ENCODE measurements around the gene EPB41L5. TPM values are rescaled to one million over a fixed set of nuclear protein-coding genes. Genes with fewer than 3 reads are reported as not detected.

The EPB41L5 gene
- total RNA-seq, 1 donor from 2014 or later = 93.7 TPM

- Histone ChIP-seq H3K4me1 (no peaks in the 10 kb centered on the region), H3K27ac (no peak overlapping the region), H3K9me3 (no peaks in the 10 kb centered on the region), H3K4me3 (no peak overlapping the region), H3K27me3 (ENCODE audit: low read depth) (no peaks in the 10 kb centered on the region), H3K36me3 (no peaks in the 10 kb centered on the region)
- no peak for TF ChIP-seq CTCF (IDR thresholded peaks at IDR 0.05)
- ATAC-seq (no peak), DNase-seq (no peak)
- intact Hi-C loops (cut with DNase I) = no loop called here
Observed at GRCh38 chr2:120094795-120095194, 81.9 kb downstream of the EPB41L5 start.

GRCh38 chr2:120100627-120101026 is 87.8 kb downstream of the EPB41L5 start:
- no peak for ATAC-seq
- H3K4me3 ChIP-seq = no peak overlapping the region
- peaks cover 29% of the 10 kb centered on the region for H3K36me3 ChIP-seq
- intact Hi-C loops (cut with DNase I) = no loop called here
- no peak overlapping the region for H3K27ac ChIP-seq
- H3K9me3 ChIP-seq = no peaks in the 10 kb centered on the region
- no peaks in the 10 kb centered on the region for H3K27me3 ChIP-seq (ENCODE audit: low read depth)
- no peak for DNase-seq
- no peaks in the 10 kb centered on the region for H3K4me1 ChIP-seq
- no peak for TF ChIP-seq CTCF (IDR thresholded peaks at IDR 0.05)

GRCh38 chr2:120103723-120104467 is 91.0 kb downstream of the EPB41L5 start:
- no peak for TF ChIP-seq CTCF (IDR thresholded peaks at IDR 0.05)
- peaks cover 15% of the 10 kb centered on the region for H3K4me1 ChIP-seq
- no peak for ATAC-seq
- no peaks in the 10 kb centered on the region for H3K9me3 ChIP-seq
- DNase-seq = no peak
- H3K36me3 ChIP-seq = peaks cover 33% of the 10 kb centered on the region
- no peaks in the 10 kb centered on the region for H3K27me3 ChIP-seq (ENCODE audit: low read depth)
- no peak overlapping the region for H3K27ac ChIP-seq
- intact Hi-C loops (cut with DNase I) = no loop called here
- no peak overlapping the region for H3K4me3 ChIP-seq

GRCh38 chr2:120104772-120105171 is 91.9 kb downstream of the EPB41L5 start:
- no peak for TF ChIP-seq CTCF (IDR thresholded peaks at IDR 0.05)
- intact Hi-C loops (cut with DNase I) = no loop called here
- ATAC-seq = no peak

GRCh38 chr2:120105360-120105759 is 92.5 kb downstream of the EPB41L5 start:
- DNase-seq (no peak), ATAC-seq (no peak)
- Histone ChIP-seq H3K36me3 (peaks cover 28% of the 10 kb centered on the region), H3K4me1 (peaks cover 30% of the 10 kb centered on the region), H3K27me3 (ENCODE audit: low read depth) (no peaks in the 10 kb centered on the region), H3K27ac (no peak overlapping the region), H3K9me3 (no peaks in the 10 kb centered on the region), H3K4me3 (no peak overlapping the region)
- no peak for TF ChIP-seq CTCF (IDR thresholded peaks at IDR 0.05)
- intact Hi-C loops (cut with DNase I) = no loop called here

More at GRCh38 chr2:120104772-120105171, 91.9 kb downstream of the EPB41L5 start:
- DNase-seq = no peak
- no peak overlapping the region for H3K27ac ChIP-seq
- no peak overlapping the region for H3K4me3 ChIP-seq
- peaks cover 33% of the 10 kb centered on the region for H3K36me3 ChIP-seq
- no peaks in the 10 kb centered on the region for H3K9me3 ChIP-seq
- peaks cover 24% of the 10 kb centered on the region for H3K4me1 ChIP-seq
- no peaks in the 10 kb centered on the region for H3K27me3 ChIP-seq (ENCODE audit: low read depth)

Measured in lower lobe of right lung (tissue), 2 donors.